ENCODE data around the gene STK39. TPM values are rescaled to one million over a fixed set of nuclear protein-coding genes. Genes with fewer than 3 reads are reported as not detected.

The STK39 gene
- total RNA-seq, 1 experiment from 2014 or later = 22.1 TPM

- Histone ChIP-seq H3K79me1 (ENCODE audit: insufficient read depth, low read depth, low read length, poor library complexity, severe bottlenecking) (no peaks in the 10 kb centered on the region), H3K23me2 (ENCODE audit: insufficient read length, low read depth, low read length, poor library complexity, severe bottlenecking) (no peaks in the 10 kb centered on the region), H3K9ac (ENCODE audit: extremely low read depth, insufficient read length, low read length) (no peak overlapping the region), H3K79me2 (ENCODE audit: insufficient read depth, low read length) (no peaks in the 10 kb centered on the region), H3K9me3 (ENCODE audit: control insufficient read depth, low read depth, low read length) (no peaks in the 10 kb centered on the region), H3K27ac (ENCODE audit: insufficient read length, low read depth, low read length) (no peak overlapping the region), H2AFZ (ENCODE audit: low read length) (no peak overlapping the region), H3K23ac (ENCODE audit: insufficient read length, low read depth, low read length) (no peak overlapping the region), H4K91ac (ENCODE audit: insufficient read length, low read depth, low read length) (no peak overlapping the region), H3K4me1 (ENCODE audit: insufficient read depth, low read length) (no peaks in the 10 kb centered on the region), H2AK5ac (ENCODE audit: insufficient read length, low read length) (no peak overlapping the region), H3K14ac (ENCODE audit: insufficient read depth, low read length) (no peak overlapping the region), H3K18ac (ENCODE audit: insufficient read length, low read depth, low read length) (no peak overlapping the region), H3K4ac (ENCODE audit: low read depth, low read length) (no peak overlapping the region), H4K8ac (replicated peaks; ENCODE audit: insufficient read length, low read depth, low read length) (no peak overlapping the region), H3K27me3 (ENCODE audit: insufficient read depth, low read length) (no peaks in the 10 kb centered on the region), H2BK120ac (ENCODE audit: low read depth, low read length, poor library complexity, severe bottlenecking) (no peak overlapping the region), H3K4me2 (ENCODE audit: insufficient read depth, insufficient read length, low read length) (no peak overlapping the region), H2BK12ac (ENCODE audit: insufficient read length, low read depth, low read length) (no peak overlapping the region), H4K5ac (ENCODE audit: insufficient read length, low read depth, low read length) (no peak overlapping the region), H4K20me1 (ENCODE audit: control insufficient read depth, insufficient read depth, insufficient read length) (no peaks in the 10 kb centered on the region), H2BK20ac (ENCODE audit: low read depth, low read length, poor library complexity, severe bottlenecking) (no peak overlapping the region), H3T11ph (ENCODE audit: low read length) (no peak overlapping the region), H2BK15ac (ENCODE audit: low read depth, low read length) (no peak overlapping the region), H3K56ac (ENCODE audit: insufficient read length, low read depth, low read length) (no peak overlapping the region), H2BK5ac (ENCODE audit: insufficient read length, low read length) (no peak overlapping the region)
- WGBS (ENCODE audit: extremely low coverage, insufficient read length, low lambda C conversion rate) = no CpG with 5 or more reads among the region's 2 CpGs
- DNase-seq = no peak
- Mint-ChIP-seq H3K4me1 (peaks cover 0 to 7% of the 10 kb centered on the region in 2 experiments; a peak in 2 of 4 replicates), H3K9me3 (no peaks in the 10 kb centered on the region), H3K27ac (0 out of 7 replicates have a peak overlapping the region, but pooled peaks of 1 of the 3 experiments have one; percentile 13), H3K36me3 (ENCODE audit: insufficient read depth in 1 of 3, low read depth in 3 of 3) (no peaks in the 10 kb centered on the region), H3K27me3 (ENCODE audit: low read depth) (no peaks in the 10 kb centered on the region), H3K4me3 (no peak overlapping the region)
- TF ChIP-seq CTCF (conservative IDR thresholded peaks at IDR 0.05) = no peak
Observed at GRCh38 chr2:168145011-168145410, 102.4 kb downstream of the STK39 start.
